BLaER1 (cell line): ENCODE measurements around the gene SLC11A2.
A peak's percentile ranks its signal among the peaks of the same experiment; 100 is the strongest.

Source experiments
- H3K27ac ChIP-seq: shearing (Covaris generic); formaldehyde crosslinking; 2 replicates; pipeline ENCODE4 v1.8.1; 2022
- H3K27me3 ChIP-seq: shearing (Covaris generic); formaldehyde crosslinking; 2 replicates; pipeline ENCODE4 v1.8.1; 2022
- H3K36me3 ChIP-seq: shearing (Covaris generic); formaldehyde crosslinking; 2 replicates; pipeline ENCODE4 v1.8.1; 2022
- H3K4me1 ChIP-seq: shearing (Covaris generic); formaldehyde crosslinking; 2 replicates; pipeline ENCODE4 v1.8.1; 2022
- H3K4me2 ChIP-seq: shearing (Covaris generic); formaldehyde crosslinking; 2 replicates; pipeline ENCODE4 v1.8.1; 2022
- H3K4me3 ChIP-seq: shearing (Covaris generic); formaldehyde crosslinking; 2 replicates; pipeline ENCODE4 v1.8.1; 2022
- H3K9ac ChIP-seq: shearing (Covaris generic); formaldehyde crosslinking; 2 replicates; pipeline ENCODE4 v1.8.1; 2022
- H3K9me3 ChIP-seq: shearing (Covaris generic); formaldehyde crosslinking; 2 replicates; pipeline ENCODE4 v1.8.1; 2022
- H4K20me1 ChIP-seq: shearing (Covaris generic); formaldehyde crosslinking; 2 replicates; pipeline ENCODE4 v1.8.1; 2022
- Cebpa-rat ChIP-seq: shearing (Covaris generic); IDR thresholded peaks from 2 replicates; pipeline ENCODE4 v1.8.1; 2022

Gene SLC11A2

DNA sequence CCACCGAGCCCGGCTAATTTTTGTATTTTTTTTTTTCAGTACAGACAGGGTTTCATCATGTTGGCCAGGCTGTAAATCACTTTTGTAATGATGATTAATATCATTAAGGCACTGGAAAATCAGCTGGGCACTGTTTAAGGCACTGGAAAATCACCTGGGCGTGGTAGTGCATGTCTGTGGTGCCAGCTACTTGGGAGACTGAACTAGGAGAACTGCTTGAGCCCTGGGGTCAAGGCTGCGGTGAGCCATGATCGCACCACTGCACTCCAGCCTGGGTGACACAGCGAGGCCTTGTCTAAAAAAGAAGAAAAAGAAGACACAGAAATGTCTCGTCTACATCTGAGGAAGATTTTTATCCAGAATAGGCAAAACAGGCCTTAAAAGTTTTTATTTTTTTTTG, 12.7 kb downstream of the SLC11A2 start:
- Histone ChIP-seq H3K4me1 (peaks cover 30% of the 10 kb centered on the region), H3K9ac (no peak overlapping the region), H3K27me3 (no peaks in the 10 kb centered on the region), H3K27ac (no peak overlapping the region), H3K4me2 (no peak overlapping the region; the same call in 1 of the 2 replicates), H4K20me1 (peaks cover 92% of the 10 kb centered on the region), H3K36me3 (peaks cover 6% of the 10 kb centered on the region; the same call in 1 of the 2 replicates), H3K4me3 (no peak overlapping the region), H3K9me3 (no peaks in the 10 kb centered on the region)
- no peak for TF ChIP-seq Cebpa-rat

DNA sequence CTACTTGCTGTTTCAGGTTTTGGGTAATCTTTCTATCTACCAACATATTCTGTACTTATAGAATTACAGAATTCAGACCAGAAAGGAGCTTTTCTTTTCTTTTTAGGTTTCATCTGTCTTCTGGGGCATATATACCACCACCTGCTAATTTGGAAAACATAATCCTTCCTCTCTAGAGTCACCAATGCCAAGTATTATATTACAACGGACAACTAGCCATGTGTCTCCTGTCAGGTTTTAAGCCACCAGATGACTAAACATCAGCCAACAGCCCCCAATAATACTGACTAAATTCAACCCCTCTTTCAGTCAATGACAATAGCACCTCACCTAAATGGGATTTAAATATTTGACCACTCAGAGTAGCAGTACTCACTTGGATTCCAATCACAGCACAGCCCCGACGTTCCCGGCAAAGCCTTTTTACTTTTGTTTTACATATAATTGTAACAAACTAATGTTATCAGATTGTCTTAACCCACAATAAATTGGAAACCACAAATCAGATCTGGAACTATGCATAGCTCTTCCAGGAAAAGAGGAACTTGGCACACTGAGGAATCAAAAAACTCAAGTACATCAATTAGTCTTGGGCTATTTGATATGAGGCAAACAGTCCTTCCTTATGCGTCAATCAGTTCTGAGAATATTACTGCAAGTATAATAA, 13.5 kb downstream of the SLC11A2 start:
- peaks cover 85% of the 10 kb centered on the region for H4K20me1 ChIP-seq
- H3K36me3 ChIP-seq: peaks cover 14% of the 10 kb centered on the region
- H3K4me2 ChIP-seq: no peak overlapping the region; the same call in 1 of the 2 replicates
- H3K9ac ChIP-seq: no peak overlapping the region
- no peaks in the 10 kb centered on the region for H3K9me3 ChIP-seq
- peaks cover 31% of the 10 kb centered on the region for H3K4me1 ChIP-seq
- no peaks in the 10 kb centered on the region for H3K27me3 ChIP-seq
- no peak overlapping the region for H3K27ac ChIP-seq
- H3K4me3 ChIP-seq: no peak overlapping the region
- TF ChIP-seq Cebpa-rat: no peak

- H3K27me3 ChIP-seq: no peaks in the 10 kb centered on the region
- no peak overlapping the region for H3K27ac ChIP-seq
- no peak for TF ChIP-seq Cebpa-rat
- H3K36me3 ChIP-seq: peaks cover 21% of the 10 kb centered on the region
- H3K9me3 ChIP-seq: no peaks in the 10 kb centered on the region; the same call in 1 of the 2 replicates
- no peak overlapping the region for H3K4me3 ChIP-seq
- H4K20me1 ChIP-seq: peaks cover 77% of the 10 kb centered on the region
- peaks cover 31% of the 10 kb centered on the region for H3K4me1 ChIP-seq
- no peak overlapping the region for H3K4me2 ChIP-seq
- no peak overlapping the region for H3K9ac ChIP-seq
These were observed 14.2 kb downstream of the SLC11A2 start for GRCh38 chr12:51011955-51012354.

- Histone ChIP-seq H3K27me3 (no peaks in the 10 kb centered on the region), H3K4me2 (peak overlapping the region; percentile 60), H3K9me3 (no peaks in the 10 kb centered on the region; the same call in 1 of the 2 replicates), H3K27ac (peak overlapping the region; percentile 14; the same call in 1 of the 2 replicates), H3K36me3 (peaks cover 44% of the 10 kb centered on the region), H3K9ac (no peak overlapping the region), H3K4me1 (peaks cover 31% of the 10 kb centered on the region), H3K4me3 (no peak overlapping the region), H4K20me1 (peaks cover 63% of the 10 kb centered on the region)
- TF ChIP-seq Cebpa-rat: no peak
These were observed 17.1 kb downstream of the SLC11A2 start for GRCh38 chr12:51009056-51009440.

GRCh38 chr12:51008329-51009055, 17.7 kb downstream of the SLC11A2 start:
- Histone ChIP-seq H3K9ac (no peak overlapping the region), H3K4me3 (no peak overlapping the region), H3K27ac (peak overlapping the region; percentile 14; the same call in 1 of the 2 replicates), H3K4me2 (peak overlapping the region; percentile 60), H3K36me3 (peaks cover 48% of the 10 kb centered on the region), H3K27me3 (no peaks in the 10 kb centered on the region), H4K20me1 (peaks cover 57% of the 10 kb centered on the region), H3K9me3 (no peaks in the 10 kb centered on the region; the same call in 1 of the 2 replicates), H3K4me1 (peaks cover 30% of the 10 kb centered on the region)
- TF ChIP-seq Cebpa-rat: no peak

- H3K4me1 ChIP-seq: peaks cover 21% of the 10 kb centered on the region
- no peak overlapping the region for H3K9ac ChIP-seq
- no peak overlapping the region for H3K4me2 ChIP-seq
- H4K20me1 ChIP-seq: peaks cover 29% of the 10 kb centered on the region
- H3K9me3 ChIP-seq: no peaks in the 10 kb centered on the region; the same call in 1 of the 2 replicates
- H3K36me3 ChIP-seq: peaks cover 76% of the 10 kb centered on the region
- no peak overlapping the region for H3K27ac ChIP-seq
- no peak overlapping the region for H3K4me3 ChIP-seq
- TF ChIP-seq Cebpa-rat: no peak
- H3K27me3 ChIP-seq: no peaks in the 10 kb centered on the region
These were observed 20.5 kb downstream of the SLC11A2 start for GRCh38 chr12:51005671-51006070.

DNA sequence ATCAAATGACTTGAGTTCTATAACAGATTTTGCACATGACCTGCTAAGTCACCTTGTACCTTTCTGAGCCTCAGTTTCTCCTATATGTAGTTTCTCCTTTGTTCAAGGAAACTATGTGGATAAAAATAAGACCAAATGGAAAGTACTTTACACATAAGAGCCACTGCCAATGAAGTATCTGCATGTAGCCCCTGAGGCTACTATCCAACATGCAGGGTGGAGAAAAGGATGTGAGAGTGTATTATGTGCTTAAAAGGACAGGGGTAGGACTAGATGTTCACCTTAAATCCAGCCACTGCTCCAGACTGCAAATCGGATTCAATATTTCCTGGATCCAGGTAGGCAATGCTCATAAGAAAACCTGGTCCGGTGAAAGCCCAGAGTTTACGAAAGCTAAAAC, 21.2 kb downstream of the SLC11A2 start:
- no peaks in the 10 kb centered on the region for H3K27me3 ChIP-seq
- peaks cover 82% of the 10 kb centered on the region for H3K36me3 ChIP-seq
- no peak overlapping the region for H3K9ac ChIP-seq
- TF ChIP-seq Cebpa-rat: no peak
- no peak overlapping the region for H3K4me2 ChIP-seq
- peaks cover 18% of the 10 kb centered on the region for H3K4me1 ChIP-seq
- H3K4me3 ChIP-seq: no peak overlapping the region
- peaks cover 22% of the 10 kb centered on the region for H4K20me1 ChIP-seq
- no peaks in the 10 kb centered on the region; the same call in 1 of the 2 replicates for H3K9me3 ChIP-seq
- H3K27ac ChIP-seq: no peak overlapping the region

GRCh38 chr12:51004504-51004903, 21.7 kb downstream of the SLC11A2 start:
- peaks cover 17% of the 10 kb centered on the region for H4K20me1 ChIP-seq
- peaks cover 88% of the 10 kb centered on the region for H3K36me3 ChIP-seq
- no peak overlapping the region for H3K27ac ChIP-seq
- H3K27me3 ChIP-seq: no peaks in the 10 kb centered on the region
- no peak overlapping the region for H3K4me2 ChIP-seq
- H3K9ac ChIP-seq: no peak overlapping the region
- H3K4me3 ChIP-seq: no peak overlapping the region
- H3K4me1 ChIP-seq: peaks cover 12% of the 10 kb centered on the region
- no peak for TF ChIP-seq Cebpa-rat
- H3K9me3 ChIP-seq: no peaks in the 10 kb centered on the region; the same call in 1 of the 2 replicates

DNA sequence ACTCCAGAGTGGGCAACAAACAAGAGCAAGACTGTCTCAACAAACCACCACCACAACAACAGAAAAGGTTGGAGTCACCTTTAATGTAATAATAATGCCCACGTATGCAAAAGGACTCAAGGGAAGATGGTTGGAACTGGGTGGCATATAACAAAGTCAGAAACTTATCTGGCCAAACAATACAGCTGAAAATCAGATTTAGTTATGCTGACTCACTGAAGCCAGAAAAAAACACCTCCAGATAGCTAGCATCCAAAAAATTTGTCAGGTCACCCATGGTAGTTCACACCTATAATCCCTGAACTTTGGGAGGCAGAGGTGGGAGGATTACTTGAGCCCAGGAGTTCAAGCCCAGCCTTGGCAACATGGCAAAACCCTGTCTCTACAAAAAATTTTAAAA, 24.4 kb downstream of the SLC11A2 start:
- Histone ChIP-seq H3K27me3 (no peaks in the 10 kb centered on the region), H3K9ac (no peak overlapping the region), H3K4me3 (no peak overlapping the region), H3K36me3 (peaks cover 98% of the 10 kb centered on the region), H3K9me3 (no peaks in the 10 kb centered on the region; the same call in 1 of the 2 replicates), H3K4me2 (no peak overlapping the region), H3K4me1 (no peaks in the 10 kb centered on the region), H3K27ac (no peak overlapping the region), H4K20me1 (peaks cover 13% of the 10 kb centered on the region; the same call in 1 of the 2 replicates)
- no peak for TF ChIP-seq Cebpa-rat

- Histone ChIP-seq H3K9ac (no peak overlapping the region), H4K20me1 (peaks cover 12% of the 10 kb centered on the region; the same call in 1 of the 2 replicates), H3K4me1 (no peaks in the 10 kb centered on the region), H3K9me3 (no peaks in the 10 kb centered on the region), H3K27me3 (no peaks in the 10 kb centered on the region), H3K4me2 (no peak overlapping the region), H3K36me3 (peaks cover 98% of the 10 kb centered on the region), H3K4me3 (no peak overlapping the region), H3K27ac (no peak overlapping the region)
- no peak for TF ChIP-seq Cebpa-rat
These were observed 25.9 kb downstream of the SLC11A2 start for GRCh38 chr12:51000245-51000644.
